ENCODE results near the gene TYROBP.

DNA sequence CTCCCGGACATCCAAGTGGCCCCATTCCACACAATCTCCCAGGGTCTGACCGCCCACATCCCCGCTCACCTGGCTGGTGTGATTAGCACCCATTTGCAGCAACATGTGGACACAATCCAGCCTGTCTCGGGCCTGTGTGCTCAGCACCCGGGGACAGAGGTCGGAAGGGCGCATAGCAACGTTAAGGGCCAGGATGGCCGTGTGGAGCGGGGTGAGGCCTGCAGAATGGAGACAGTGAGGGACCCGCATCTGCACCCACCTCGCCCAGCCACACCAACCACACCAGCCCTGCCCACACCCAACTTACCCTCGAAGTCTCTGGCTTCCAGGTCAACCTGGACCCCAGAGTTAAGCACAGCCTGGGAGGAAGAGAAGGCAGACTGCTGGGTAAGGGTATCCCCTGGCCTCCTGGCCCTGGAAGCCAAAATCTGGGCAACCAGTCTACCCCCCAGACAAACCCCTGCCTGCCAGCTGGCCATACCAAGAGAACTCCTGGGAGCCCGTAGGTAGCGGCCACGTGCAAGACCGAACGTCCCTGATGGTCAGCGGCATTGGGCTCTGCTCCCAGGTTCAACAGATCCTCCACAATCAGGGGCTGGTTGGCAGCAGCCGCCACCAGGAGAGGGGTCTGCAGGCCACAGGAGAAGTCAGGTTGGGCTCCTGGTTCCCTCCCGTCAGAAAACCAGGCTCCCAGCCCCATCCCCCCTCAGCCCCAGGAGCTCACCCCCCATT lies 12.0 kb downstream of the TYROBP start:
- TF ChIP-seq CTCF (IDR thresholded peaks at IDR 0.05) (no peak), POLR2A (IDR thresholded peaks at IDR 0.05) (no peak)
